ENCODE results near the gene BCL7C. TPM values are rescaled to one million over a fixed set of nuclear protein-coding genes. Genes with fewer than 3 reads are reported as not detected.

Gene BCL7C
- total RNA-seq, 3 donors from 2014 or later = 22.1 to 24.8 (median 23.7) TPM

GRCh38 chr16:30925995-30926811 is 32.3 kb upstream of the BCL7C start:
- Mint-ChIP-seq H3K27me3 (ENCODE audit: low read depth) (no peaks in the 10 kb centered on the region), H3K4me1 (ENCODE audit: low read depth) (peaks cover 15% of the 10 kb centered on the region), H3K4me3 (peak overlapping the region; percentile 27), H3K36me3 (ENCODE audit: insufficient read depth) (peaks cover 2% of the 10 kb centered on the region), H3K9me3 (no peaks in the 10 kb centered on the region)
- no peak for ATAC-seq
- no peak for DNase-seq

DNA sequence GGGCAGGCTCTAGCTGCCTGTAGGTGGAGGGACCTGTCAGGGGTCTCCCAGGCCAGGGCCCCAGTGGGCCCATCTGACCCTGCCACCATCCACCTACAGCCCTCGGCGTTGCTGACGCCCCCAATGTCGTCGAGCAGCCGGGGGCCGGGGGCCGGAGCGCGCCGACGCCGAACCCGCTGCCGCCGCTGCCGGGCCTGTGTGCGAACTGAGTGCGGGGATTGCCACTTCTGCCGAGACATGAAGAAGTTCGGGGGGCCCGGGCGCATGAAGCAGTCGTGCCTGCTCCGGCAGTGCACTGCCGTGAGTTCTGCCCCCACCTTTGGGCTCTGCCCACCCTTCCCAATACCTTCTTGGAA is 31.7 kb upstream of the BCL7C start:
- Mint-ChIP-seq H3K4me1 (ENCODE audit: low read depth) (peaks cover 15% of the 10 kb centered on the region), H3K27me3 (ENCODE audit: low read depth) (no peaks in the 10 kb centered on the region), H3K4me3 (no peak overlapping the region), H3K36me3 (ENCODE audit: insufficient read depth) (no peaks in the 10 kb centered on the region), H3K9me3 (no peaks in the 10 kb centered on the region)
- DNase-seq (no peak), ATAC-seq (no peak)

DNA sequence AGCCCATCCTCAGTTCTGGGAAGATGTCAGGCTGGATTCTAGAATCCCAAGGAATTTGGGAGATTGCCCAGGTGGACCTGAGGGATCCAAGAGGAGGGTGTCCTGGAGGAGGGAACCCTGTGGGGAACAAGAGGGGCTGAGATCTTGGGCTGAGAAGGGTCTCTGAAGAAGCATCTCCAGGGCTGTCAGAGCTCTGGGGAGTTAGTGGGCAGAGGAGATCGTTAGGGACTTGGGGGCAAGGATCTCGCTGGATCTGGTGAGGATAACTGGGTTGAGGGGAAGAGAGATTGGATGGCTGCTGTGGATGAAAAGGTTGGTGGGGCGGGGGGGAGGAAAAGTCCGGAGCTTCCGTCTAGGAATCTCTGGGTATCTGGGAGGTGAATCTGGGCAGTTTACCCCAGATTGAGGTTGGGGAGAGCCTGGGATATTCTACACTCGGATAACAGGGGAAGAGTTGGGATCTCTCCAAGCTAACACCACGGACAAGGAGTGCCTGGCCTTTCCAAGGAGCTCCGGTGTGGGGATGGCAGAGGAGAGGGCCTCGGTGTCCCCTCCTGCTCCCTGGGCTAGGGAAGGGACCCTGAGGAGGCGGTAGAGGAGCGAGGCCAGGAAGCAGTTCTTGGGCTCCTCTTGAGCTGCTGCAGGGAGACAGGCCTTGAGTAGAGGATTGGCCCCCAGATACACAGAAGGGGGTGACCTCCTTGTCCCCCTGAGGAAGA is 31.2 kb upstream of the BCL7C start:
- Mint-ChIP-seq H3K36me3 (ENCODE audit: insufficient read depth) (no peaks in the 10 kb centered on the region), H3K27me3 (ENCODE audit: low read depth) (no peaks in the 10 kb centered on the region), H3K4me3 (peak overlapping the region; percentile 75), H3K9me3 (no peaks in the 10 kb centered on the region), H3K4me1 (ENCODE audit: low read depth) (peaks cover 15% of the 10 kb centered on the region)
- ATAC-seq (no peak), DNase-seq (no peak)

DNA sequence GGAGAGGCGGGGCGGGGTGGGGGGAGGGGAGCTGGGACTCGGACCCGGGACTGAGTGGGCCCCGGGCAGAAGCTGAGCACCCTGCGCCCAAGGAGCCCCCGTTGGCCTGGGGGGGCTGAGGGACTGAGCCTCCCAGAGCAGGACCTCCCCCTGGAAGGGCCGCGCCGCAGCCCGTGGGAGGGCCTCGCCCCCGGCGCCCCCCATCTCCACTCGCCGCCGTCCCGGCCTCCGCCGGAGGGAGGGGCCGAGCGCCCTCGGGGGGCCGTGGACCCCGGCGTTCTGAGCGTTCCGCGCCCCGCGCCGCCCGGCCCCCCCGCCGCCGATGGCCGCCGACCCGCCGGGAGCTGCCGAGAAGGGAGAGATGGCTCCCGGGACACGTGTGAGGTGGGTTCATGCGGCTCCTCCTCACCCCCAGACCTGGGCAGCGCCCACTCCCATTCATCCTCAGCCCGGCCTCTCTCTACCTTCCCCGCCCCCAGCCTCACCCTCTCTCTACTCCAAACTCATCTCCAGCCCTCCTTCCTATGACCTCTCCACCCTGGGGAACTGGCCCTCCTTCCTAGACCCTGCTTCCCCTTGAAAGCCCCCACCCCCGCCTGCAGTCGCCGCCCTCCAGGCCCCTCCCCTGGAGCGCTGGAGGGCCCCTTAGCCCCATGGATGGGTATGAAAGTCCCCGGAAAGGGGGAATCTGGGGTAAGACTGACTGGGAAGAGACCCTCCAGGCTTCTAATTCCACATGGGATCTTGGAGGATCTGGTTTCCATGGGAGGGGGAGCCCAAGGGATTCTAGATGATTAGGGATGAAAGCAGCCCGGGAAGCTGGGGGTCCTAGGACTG is 30.4 kb upstream of the BCL7C start:
- Mint-ChIP-seq H3K27me3 (ENCODE audit: low read depth) (no peaks in the 10 kb centered on the region), H3K9me3 (no peaks in the 10 kb centered on the region), H3K4me1 (ENCODE audit: low read depth) (peaks cover 15% of the 10 kb centered on the region), H3K36me3 (ENCODE audit: insufficient read depth) (no peaks in the 10 kb centered on the region), H3K4me3 (peak overlapping the region; percentile 75)
- ATAC-seq (no peak), DNase-seq (no peak)

GRCh38 chr16:30923554-30924075 is 29.7 kb upstream of the BCL7C start, which contains the start of gene FBXL19:
TSS of gene FBXL19 (plus strand) at chr16:30923572. CDS start at chr16:30925755, 2,183 bp downstream.
- Mint-ChIP-seq H3K4me1 (ENCODE audit: low read depth) (peaks cover 15% of the 10 kb centered on the region), H3K27me3 (ENCODE audit: low read depth) (no peaks in the 10 kb centered on the region), H3K4me3 (peak within 1 kb of the TSS; percentile 99), H3K9me3 (no peaks in the 10 kb centered on the region), H3K36me3 (ENCODE audit: insufficient read depth) (no peaks in the 10 kb centered on the region)
- ATAC-seq (no peak), DNase-seq (no peak)

DNA sequence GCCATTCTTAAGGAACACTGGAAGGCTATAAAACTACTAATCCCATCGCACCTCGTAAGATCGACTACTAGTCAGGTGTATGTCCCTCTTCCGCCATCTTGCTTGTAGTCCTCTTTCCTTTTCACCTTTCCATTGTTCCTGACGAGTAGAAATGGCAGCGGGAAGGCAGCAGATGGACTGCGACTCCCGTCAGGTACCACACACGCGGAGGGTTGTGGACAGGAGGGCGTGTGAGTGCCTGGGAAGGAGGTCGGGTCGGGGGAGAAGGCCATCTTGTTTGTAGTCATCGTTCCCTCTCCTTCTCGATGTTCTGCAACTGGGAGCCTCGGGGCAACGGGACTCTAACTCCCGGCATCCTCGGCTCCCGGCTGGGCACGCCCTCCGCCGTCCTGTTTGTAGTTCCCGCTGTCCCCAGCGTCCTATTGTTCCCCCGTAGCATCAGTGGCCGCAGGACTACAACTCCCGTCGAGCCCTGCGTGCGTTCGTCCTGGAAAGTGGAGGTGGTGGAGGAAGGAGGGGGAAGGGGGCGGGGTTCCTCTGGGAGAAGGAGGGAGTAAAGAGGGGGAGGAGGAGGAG is 29.2 kb upstream of the BCL7C start:
- Mint-ChIP-seq H3K9me3 (no peaks in the 10 kb centered on the region), H3K36me3 (ENCODE audit: insufficient read depth) (no peaks in the 10 kb centered on the region), H3K27me3 (ENCODE audit: low read depth) (no peaks in the 10 kb centered on the region), H3K4me3 (peak overlapping the region; percentile 99), H3K4me1 (ENCODE audit: low read depth) (peaks cover 15% of the 10 kb centered on the region)
- peak; percentile 91 for DNase-seq
- ATAC-seq = peak; percentile 75 to 78

DNA sequence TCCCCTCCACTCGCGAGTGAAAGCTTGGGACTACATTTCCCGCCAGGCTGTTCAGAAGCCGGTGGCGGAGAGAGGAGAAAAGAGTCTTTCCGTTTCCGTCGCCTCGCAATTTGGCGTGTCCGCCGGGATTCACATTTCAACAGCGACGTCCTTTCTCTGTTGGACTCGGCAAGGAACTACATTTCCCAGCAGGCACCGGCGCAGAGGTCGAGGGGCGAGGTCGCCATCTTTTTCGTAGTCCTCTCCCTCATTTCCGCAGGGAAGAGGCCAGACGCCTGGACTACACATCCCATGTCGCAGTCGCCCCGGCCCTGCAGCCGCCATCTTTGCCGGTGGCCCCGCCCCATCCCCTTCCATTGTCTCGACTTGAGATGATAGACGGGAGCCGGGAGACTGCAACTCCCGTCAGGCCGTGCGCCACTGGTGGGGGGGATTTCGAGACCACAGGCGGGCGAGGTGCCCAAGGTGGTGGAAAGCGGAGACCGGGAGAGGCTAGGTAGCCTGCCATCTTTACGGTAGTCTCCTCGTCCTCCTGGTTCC is 28.6 kb upstream of the BCL7C start:
- Mint-ChIP-seq H3K4me1 (ENCODE audit: low read depth) (peaks cover 15% of the 10 kb centered on the region), H3K27me3 (ENCODE audit: low read depth) (no peaks in the 10 kb centered on the region), H3K36me3 (ENCODE audit: insufficient read depth) (no peaks in the 10 kb centered on the region), H3K4me3 (peak overlapping the region; percentile 99), H3K9me3 (no peaks in the 10 kb centered on the region)
- DNase-seq (peak; percentile 99), ATAC-seq (peak; percentile 81 to 82)

- H3K4me3 Mint-ChIP-seq = peak overlapping the region; percentile 99
- no peaks in the 10 kb centered on the region for H3K27me3 Mint-ChIP-seq (ENCODE audit: low read depth)
- H3K4me1 Mint-ChIP-seq (ENCODE audit: low read depth) = peaks cover 15% of the 10 kb centered on the region
- no peaks in the 10 kb centered on the region for H3K9me3 Mint-ChIP-seq
- DNase-seq = peak; percentile 86
- no peaks in the 10 kb centered on the region for H3K36me3 Mint-ChIP-seq (ENCODE audit: insufficient read depth)
- no peak for ATAC-seq
These were observed 28.0 kb upstream of the BCL7C start for GRCh38 chr16:30921748-30922419.

- DNase-seq = no peak
- H3K4me3 Mint-ChIP-seq = peak overlapping the region; percentile 99
- no peaks in the 10 kb centered on the region for H3K9me3 Mint-ChIP-seq
- ATAC-seq = no peak
- H3K4me1 Mint-ChIP-seq (ENCODE audit: low read depth) = peaks cover 15% of the 10 kb centered on the region
- H3K36me3 Mint-ChIP-seq (ENCODE audit: insufficient read depth) = no peaks in the 10 kb centered on the region
- H3K27me3 Mint-ChIP-seq (ENCODE audit: low read depth) = no peaks in the 10 kb centered on the region
These were observed 27.5 kb upstream of the BCL7C start for GRCh38 chr16:30921459-30921747.

GRCh38 chr16:30920891-30921290 is 27.0 kb upstream of the BCL7C start:
- Mint-ChIP-seq H3K27me3 (ENCODE audit: low read depth) (no peaks in the 10 kb centered on the region), H3K4me3 (peak overlapping the region; percentile 27), H3K36me3 (ENCODE audit: insufficient read depth) (no peaks in the 10 kb centered on the region), H3K9me3 (no peaks in the 10 kb centered on the region), H3K4me1 (ENCODE audit: low read depth) (peaks cover 13% of the 10 kb centered on the region)
- DNase-seq = no peak
- no peak for ATAC-seq

DNA sequence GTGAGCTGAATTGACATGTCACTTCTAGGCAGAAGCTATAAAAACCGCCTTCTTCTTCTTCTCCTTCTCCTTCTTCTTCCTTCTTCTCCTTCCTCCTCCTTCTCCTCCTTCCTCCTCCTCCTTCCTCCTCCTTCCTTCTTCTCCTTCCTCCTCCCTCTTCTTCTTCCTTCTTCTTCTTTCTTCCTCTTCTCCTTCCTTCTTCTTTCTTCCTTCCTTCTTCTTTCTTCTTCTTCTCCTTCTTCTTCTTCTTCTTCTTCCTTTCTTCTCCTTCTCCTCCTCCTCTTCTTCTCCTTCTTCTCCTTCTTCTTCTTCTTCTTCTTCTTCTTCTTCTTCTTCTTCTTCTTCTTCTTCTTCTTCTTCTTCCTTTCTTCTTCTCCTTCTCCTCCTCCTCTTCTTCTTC is 24.7 kb upstream of the BCL7C start:
- Mint-ChIP-seq H3K4me1 (ENCODE audit: low read depth) (peaks cover 7% of the 10 kb centered on the region), H3K4me3 (no peak overlapping the region), H3K9me3 (no peaks in the 10 kb centered on the region), H3K27me3 (ENCODE audit: low read depth) (no peaks in the 10 kb centered on the region), H3K36me3 (ENCODE audit: insufficient read depth) (no peaks in the 10 kb centered on the region)
- ATAC-seq = no peak
- DNase-seq = no peak

DNA sequence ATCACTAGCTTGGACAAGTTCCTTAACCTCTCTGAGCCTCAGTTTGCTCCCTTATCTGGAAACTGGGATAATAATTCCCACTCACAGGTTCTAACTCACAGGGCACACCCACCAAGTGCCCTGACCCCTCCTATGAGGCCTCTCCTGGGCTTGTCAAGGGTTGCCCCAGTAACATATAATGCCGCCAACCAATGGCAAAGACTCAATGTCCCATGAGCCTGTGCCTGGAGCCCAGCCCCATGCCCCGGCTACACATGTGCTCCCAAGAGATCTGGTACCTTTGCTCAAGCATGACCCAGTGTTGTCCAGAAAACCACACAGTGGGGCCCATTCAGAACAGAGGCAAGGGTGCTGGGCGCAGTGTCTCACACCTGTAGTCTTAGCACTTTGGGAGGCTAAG is 21.0 kb upstream of the BCL7C start:
- Mint-ChIP-seq H3K9me3 (no peaks in the 10 kb centered on the region), H3K36me3 (ENCODE audit: insufficient read depth) (no peaks in the 10 kb centered on the region), H3K4me3 (no peak overlapping the region), H3K4me1 (ENCODE audit: low read depth) (no peaks in the 10 kb centered on the region), H3K27me3 (ENCODE audit: low read depth) (no peaks in the 10 kb centered on the region)
- DNase-seq (no peak), ATAC-seq (no peak)

- no peaks in the 10 kb centered on the region for H3K9me3 Mint-ChIP-seq
- DNase-seq (no peak), ATAC-seq (no peak)
- H3K27me3 Mint-ChIP-seq (ENCODE audit: low read depth) = no peaks in the 10 kb centered on the region
- no peaks in the 10 kb centered on the region for H3K36me3 Mint-ChIP-seq (ENCODE audit: insufficient read depth)
- H3K4me3 Mint-ChIP-seq = no peak overlapping the region
- peaks cover 1% of the 10 kb centered on the region for H3K4me1 Mint-ChIP-seq (ENCODE audit: low read depth)
These were observed 19.0 kb upstream of the BCL7C start for GRCh38 chr16:30912794-30913412.

Measured in activated T-cell treated with anti-CD3 and anti-CD28 coated beads, Interleukin-2, amount 50 U/mL, for 4 hours (primary cell).